Stimulated activated CD8-positive, alpha-beta memory T cell treated with anti-CD3 and anti-CD28 coated beads, Interleukin-4, amount 100 ng/mL, for 4 hours (primary cell): ENCODE results near the gene PADI4.

Experiments used
- DNase-seq, 2 donors: peaks; one replicate each; pipeline ENCODE4 v3.0.0-alpha.2; 2020; ENCODE audit warnings: low read depth in 2 of 2, low spot score in 1 of 2

Gene PADI4

GRCh38 chr1:17282836-17283235 is 25.2 kb upstream of the PADI4 start:
- no peak for DNase-seq

GRCh38 chr1:17286646-17287045 is 21.4 kb upstream of the PADI4 start:
- no peak for DNase-seq

- DNase-seq = no peak
These were observed 20.7 kb upstream of the PADI4 start for GRCh38 chr1:17287130-17287776.

- no peak for DNase-seq
These were observed 18.3 kb upstream of the PADI4 start for GRCh38 chr1:17289721-17290120.

GRCh38 chr1:17290553-17290952 is 17.4 kb upstream of the PADI4 start:
- no peak for DNase-seq

- no peak for DNase-seq
These were observed 15.5 kb upstream of the PADI4 start for GRCh38 chr1:17292299-17293160.

GRCh38 chr1:17293681-17294425 is 14.1 kb upstream of the PADI4 start:
- no peak for DNase-seq

- no peak for DNase-seq
These were observed 12.7 kb upstream of the PADI4 start for GRCh38 chr1:17295292-17295691.

GRCh38 chr1:17296086-17296485 is 11.9 kb upstream of the PADI4 start:
- DNase-seq = no peak

GRCh38 chr1:17297991-17298390 is 10.0 kb upstream of the PADI4 start:
- DNase-seq = no peak

- DNase-seq = no peak
These were observed 6.2 kb upstream of the PADI4 start for GRCh38 chr1:17301767-17302166.

GRCh38 chr1:17304151-17304825 is 3.7 kb upstream of the PADI4 start:
- no peak for DNase-seq

GRCh38 chr1:17304826-17305175 is 3.2 kb upstream of the PADI4 start:
- DNase-seq = no peak

- DNase-seq = no peak
These were observed 2.4 kb upstream of the PADI4 start for GRCh38 chr1:17305576-17306095.

- no peak for DNase-seq
These were observed 1.6 kb upstream of the PADI4 start for GRCh38 chr1:17306407-17306806.

GRCh38 chr1:17306921-17307320 is 1.1 kb upstream of the PADI4 start:
- no peak for DNase-seq

GRCh38 chr1:17307329-17307728 is 668 bp upstream of the PADI4 start:
- DNase-seq = no peak

- DNase-seq = no peak
These were observed 596 bp downstream of the PADI4 start for GRCh38 chr1:17308593-17308992.

- no peak for DNase-seq
These were observed 1.6 kb downstream of the PADI4 start for GRCh38 chr1:17309426-17310067.

- no peak for DNase-seq
These were observed 2.2 kb downstream of the PADI4 start for GRCh38 chr1:17310068-17310640.
